GM21526 (cell line): Measurements from ENCODE around the gene PLEKHG3.

ENCODE experiments used
- ATAC-seq: cut with Tn5 transposase; IDR thresholded peaks from one replicate; pipeline ENCODE4 v1.9.1; 2021; ENCODE audit warnings: moderate library complexity; ENCODE audit not compliant: unreplicated experiment, low FRiP score

The PLEKHG3 gene

DNA sequence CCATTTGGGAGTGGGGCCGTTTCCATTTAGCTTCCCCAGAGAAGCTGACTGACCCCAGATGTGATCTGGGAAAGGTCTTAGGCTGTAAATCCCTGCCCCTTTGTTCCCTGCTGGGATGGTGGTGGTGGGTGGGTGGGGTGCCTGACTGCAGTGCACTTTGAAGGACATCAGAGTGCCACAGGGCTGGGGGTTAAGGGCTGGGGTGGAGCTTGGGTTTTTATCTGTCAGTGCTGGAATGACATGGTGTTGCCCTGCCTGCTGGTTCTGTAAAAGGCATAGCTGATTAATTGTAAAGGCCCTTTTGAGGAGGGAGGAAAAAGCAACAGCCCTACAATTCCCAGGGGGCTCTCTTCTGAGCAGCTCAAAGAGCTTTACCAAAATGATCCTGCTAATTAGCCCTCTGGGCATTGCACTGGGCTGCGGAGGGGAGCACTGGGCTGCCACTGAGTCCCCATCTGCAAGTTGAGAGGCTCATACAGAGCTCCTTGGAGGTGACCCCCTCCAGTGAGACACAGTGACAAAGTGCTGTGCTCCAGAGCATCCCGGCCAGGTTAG lies 21.1 kb downstream of the PLEKHG3 start:
- no peak for ATAC-seq

GRCh38 chr14:64725879-64726584 lies 21.8 kb downstream of the PLEKHG3 start:
- ATAC-seq, result no peak

DNA sequence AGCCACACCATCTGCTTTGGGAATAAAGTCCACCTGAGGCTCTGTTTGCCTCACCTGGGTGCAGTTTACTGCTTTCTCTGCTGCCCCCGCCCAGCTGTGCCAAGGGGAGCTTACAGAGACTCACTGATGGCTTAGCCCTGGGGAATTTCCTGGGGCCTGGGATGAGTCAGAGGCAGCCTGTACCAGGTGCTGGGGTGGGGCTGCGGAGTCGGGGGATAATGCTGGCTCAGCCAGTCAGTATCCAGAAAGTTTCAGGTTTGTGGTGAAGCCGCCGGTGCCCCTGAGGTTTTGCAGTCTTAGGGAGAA lies 22.3 kb downstream of the PLEKHG3 start:
- no peak for ATAC-seq

DNA sequence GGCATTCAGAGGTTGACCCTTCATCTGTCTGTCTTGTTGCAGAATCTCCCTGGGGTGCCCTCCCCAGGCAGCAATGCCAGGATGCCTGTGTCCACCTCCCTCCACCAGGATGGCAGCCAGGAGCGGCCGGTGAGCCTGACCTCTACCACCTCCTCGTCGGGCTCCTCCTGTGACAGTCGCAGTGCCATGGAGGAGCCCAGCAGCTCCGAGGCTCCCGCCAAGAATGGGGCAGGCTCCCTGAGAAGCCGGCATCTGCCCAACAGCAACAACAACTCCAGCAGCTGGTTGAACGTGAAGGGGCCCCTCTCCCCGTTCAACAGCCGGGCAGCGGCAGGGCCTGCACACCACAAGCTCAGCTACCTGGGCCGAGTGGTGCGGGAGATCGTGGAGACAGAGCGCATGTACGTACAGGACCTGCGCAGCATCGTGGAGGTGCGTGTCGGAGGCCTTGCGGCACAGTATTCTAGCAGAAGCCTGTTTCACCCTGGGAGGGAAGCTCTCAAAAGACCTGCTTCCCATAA lies 23.4 kb downstream of the PLEKHG3 start:
- no peak for ATAC-seq

GRCh38 chr14:64728106-64728505 lies 23.9 kb downstream of the PLEKHG3 start:
- ATAC-seq, result no peak

DNA sequence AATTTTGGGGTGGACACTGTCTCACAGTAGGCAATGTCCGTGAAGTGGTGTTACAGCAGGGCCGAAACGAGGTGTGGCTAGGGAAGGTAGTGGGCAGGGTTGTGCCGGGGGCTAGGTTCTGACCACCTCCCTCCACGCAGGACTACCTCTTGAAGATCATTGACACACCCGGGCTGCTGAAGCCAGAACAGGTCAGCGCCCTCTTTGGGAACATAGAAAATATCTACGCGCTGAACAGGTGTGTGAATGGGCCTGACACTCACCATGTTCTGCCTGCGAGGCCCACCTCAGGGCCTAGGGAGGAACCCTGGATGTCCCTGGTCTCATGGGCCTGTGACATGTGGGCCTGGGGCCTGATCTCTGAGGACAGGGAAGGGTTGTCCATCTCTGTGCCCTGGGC lies 24.6 kb downstream of the PLEKHG3 start:
- no peak for ATAC-seq

- ATAC-seq, result no peak
Measured at GRCh38 chr14:64729386-64730060, 25.3 kb downstream of the PLEKHG3 start.

- no peak for ATAC-seq
Measured at GRCh38 chr14:64730061-64730440, 25.8 kb downstream of the PLEKHG3 start.

GRCh38 chr14:64730681-64731080 lies 26.5 kb downstream of the PLEKHG3 start:
- no peak for ATAC-seq

GRCh38 chr14:64731141-64731581 lies 26.9 kb downstream of the PLEKHG3 start:
- no peak for ATAC-seq

GRCh38 chr14:64732066-64732465 lies 27.8 kb downstream of the PLEKHG3 start:
- ATAC-seq, result no peak

DNA sequence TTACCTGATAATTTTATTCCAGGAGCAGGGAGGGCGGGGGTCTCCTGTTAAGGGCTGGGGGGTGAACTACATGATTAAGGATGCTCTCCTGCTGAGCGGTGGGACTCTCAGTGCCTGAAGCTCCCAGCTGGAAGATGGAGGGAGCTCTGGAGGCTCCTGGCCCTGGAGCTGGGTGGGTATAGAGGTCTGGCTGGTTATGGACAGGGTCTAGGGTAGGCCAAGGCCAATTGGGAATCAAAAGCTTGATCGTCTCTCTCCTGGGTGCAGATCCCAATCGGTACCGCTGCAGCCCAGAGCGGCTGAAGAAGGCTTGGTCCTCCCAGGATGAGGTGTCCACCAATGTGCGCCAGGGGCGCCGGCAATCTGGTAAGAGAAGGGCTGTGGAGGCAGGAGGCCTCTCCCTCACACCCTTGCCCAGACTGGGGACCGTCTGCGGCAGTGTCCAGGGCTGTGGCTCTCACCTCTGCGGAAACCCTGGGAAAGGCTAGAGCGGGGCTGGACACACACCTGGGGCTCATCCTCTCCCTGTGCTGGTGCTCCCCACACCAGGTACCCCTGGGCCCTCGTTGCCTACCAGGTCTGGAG lies 28.4 kb downstream of the PLEKHG3 start:
- ATAC-seq, result no peak

DNA sequence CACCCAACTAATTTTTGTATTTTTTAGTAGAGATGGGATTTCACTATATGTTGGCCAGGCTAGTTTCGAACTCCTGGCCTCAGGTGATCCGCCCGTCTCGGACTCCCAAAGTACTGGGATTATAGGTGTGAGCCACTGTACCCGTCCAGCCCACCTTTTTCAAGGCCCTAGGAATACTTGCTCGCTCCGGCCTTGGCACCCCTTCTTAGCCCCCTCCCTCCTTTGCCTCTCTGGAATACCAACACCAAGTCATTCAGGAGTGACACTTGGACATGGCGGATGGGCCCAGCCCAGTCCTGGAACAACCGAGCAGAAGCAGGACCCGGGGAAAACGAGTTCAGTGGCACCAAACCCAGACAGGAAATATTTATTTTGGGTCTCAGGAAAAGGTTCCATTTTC lies 29.1 kb downstream of the PLEKHG3 start:
- ATAC-seq, result no peak

DNA sequence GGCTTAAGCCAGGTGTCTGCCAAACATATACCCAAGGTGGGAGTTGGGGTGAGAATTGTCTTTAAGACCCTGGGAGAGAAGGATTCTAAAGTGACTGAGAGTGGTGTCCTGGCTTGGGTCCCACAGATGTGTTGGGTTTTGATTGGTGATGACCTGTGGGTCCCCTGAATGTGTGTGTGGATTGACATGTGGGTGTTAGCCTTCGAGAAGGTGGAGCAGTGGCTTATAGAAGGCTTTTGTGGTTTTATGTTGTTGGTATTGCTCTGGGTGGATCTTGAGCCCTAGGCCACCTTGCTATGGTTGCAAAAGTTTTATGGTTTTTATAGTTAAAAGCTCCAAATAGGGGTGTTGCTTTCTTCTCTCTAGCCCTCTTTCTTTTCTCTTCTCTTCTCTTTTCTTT lies 29.7 kb downstream of the PLEKHG3 start:
- no peak for ATAC-seq

- no peak for ATAC-seq
Measured at GRCh38 chr14:64734990-64735389, 30.8 kb downstream of the PLEKHG3 start.

GRCh38 chr14:64736271-64737169 lies 32.3 kb downstream of the PLEKHG3 start:
- no peak for ATAC-seq

GRCh38 chr14:64737391-64738280 lies 33.4 kb downstream of the PLEKHG3 start:
- ATAC-seq, result no peak

- ATAC-seq, result no peak
Measured at GRCh38 chr14:64738281-64738804, 34.1 kb downstream of the PLEKHG3 start.

DNA sequence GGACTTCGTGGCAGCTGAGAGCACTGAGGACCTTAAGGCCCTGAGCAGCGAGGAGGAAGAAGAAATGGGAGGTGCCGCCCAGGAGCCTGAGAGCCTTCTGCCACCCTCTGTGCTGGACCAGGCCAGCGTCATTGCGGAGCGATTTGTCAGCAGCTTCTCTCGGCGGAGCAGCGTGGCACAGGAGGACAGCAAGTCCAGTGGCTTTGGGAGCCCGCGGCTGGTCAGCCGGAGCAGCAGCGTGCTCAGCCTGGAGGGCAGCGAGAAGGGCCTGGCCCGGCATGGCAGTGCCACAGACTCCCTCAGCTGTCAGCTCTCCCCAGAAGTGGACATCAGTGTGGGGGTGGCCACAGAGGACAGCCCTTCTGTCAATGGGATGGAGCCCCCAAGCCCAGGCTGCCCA lies 37.0 kb downstream of the PLEKHG3 start:
- ATAC-seq, result no peak
